GM12874 (cell line): ENCODE measurements around the gene SLCO2A1.

Experiments
- CTCF ChIP-seq: IDR thresholded peaks from 2 replicates; pipeline ENCODE4 v1.5.1; 2011; ENCODE audit warnings: low read depth, mild to moderate bottlenecking, control low read depth, low read length, moderate library complexity; ENCODE audit not compliant: insufficient read depth

Gene SLCO2A1

GRCh38 chr3:133972156-133972555, 57.6 kb downstream of the SLCO2A1 start:
- TF ChIP-seq CTCF = no peak

GRCh38 chr3:133970916-133971315, 58.8 kb downstream of the SLCO2A1 start:
- TF ChIP-seq CTCF = no peak

DNA sequence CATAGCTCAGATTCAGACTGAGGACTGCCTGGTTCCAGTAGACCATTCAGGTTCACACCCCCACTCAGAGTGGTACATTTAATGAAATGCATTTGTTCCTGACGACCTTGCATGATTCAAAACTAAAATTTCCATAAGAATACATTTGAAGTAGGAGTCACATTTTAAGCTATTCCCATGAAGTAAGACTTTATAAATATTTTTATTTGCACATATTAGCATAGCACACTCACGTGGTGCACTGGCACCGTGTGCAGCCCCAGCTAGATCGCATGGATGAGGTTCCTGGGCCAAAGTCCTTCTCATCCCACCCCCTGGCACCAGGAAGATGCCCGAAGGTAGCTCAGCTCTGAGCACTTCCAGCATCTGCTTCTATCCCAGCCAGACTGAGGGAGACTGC, 59.4 kb downstream of the SLCO2A1 start:
- no peak for TF ChIP-seq CTCF

- TF ChIP-seq CTCF = no peak
Observed at GRCh38 chr3:133967992-133968892, 61.5 kb downstream of the SLCO2A1 start.

DNA sequence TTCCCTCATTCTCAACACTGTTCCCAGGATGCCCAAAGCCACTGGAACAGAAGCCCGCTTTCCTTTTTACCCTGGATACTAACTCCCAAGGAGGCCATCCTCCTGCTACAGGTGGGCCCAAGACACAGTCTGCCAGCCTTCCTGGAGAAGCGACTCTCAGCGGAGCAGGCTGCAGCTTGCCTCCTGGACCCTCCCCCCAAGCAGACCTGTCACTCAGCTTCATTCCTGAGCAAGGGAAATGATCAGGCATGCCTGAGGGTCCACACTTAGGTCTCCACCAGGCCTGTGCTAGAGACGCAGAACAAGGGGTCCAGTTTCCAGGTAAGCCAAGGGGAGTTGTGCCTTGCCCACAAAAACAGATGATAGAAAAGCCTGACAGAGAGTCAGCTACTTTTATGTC, 62.8 kb downstream of the SLCO2A1 start:
- no peak for TF ChIP-seq CTCF

GRCh38 chr3:133965906-133966305, 63.8 kb downstream of the SLCO2A1 start:
- no peak for TF ChIP-seq CTCF

DNA sequence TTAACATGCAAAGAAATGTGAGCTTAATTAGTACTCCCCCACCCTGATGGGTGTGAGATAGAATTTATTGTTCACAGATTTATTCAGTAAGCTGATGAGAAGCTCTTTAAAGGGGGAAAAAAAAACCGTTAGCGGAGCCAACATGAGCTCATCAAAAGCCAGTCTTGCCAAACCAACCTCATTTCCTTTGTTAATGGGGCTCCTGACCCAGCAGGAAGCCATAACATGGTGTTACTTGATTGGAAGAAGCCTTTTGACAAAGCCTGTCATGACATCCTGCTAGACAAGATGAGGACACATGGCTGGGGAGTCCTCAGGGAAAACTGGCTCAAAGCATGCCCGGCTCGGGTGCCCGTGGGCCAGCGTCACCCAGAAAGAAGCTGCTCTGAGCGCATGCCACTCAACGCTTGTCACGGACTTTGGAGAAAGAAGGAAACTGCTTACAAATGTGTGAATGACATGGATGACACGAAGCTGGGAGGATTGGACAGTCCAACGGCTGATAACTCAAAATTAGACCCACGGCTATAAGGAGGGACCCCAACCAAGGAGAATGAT, 64.6 kb downstream of the SLCO2A1 start:
- no peak for TF ChIP-seq CTCF
